ENCODE measurements around the gene ZNF506. TPM values are rescaled to one million over a fixed set of nuclear protein-coding genes. Genes with fewer than 3 reads are reported as not detected.
"Not testable (repeated sequence)": the region's sequence is repeated elsewhere in the genome, so short reads cannot be mapped to it uniquely, and the experiment has no call there.

Gene ZNF506
- total RNA-seq, 1 donor from 2014 or later = 16.4 TPM

GRCh38 chr19:19745496-19746285, 75.9 kb downstream of the ZNF506 start:
- DNase-seq (ENCODE audit: low spot score) = no peak

- no peak for DNase-seq (ENCODE audit: low spot score)
These were observed 76.9 kb downstream of the ZNF506 start for GRCh38 chr19:19744641-19745040.

- not testable (repeated sequence) for DNase-seq (ENCODE audit: low spot score)
These were observed 77.6 kb downstream of the ZNF506 start for GRCh38 chr19:19743921-19744320.

- no peak for DNase-seq (ENCODE audit: low spot score)
These were observed 78.4 kb downstream of the ZNF506 start for GRCh38 chr19:19743176-19743575.

- no peak for DNase-seq (ENCODE audit: low spot score)
These were observed 78.8 kb downstream of the ZNF506 start for GRCh38 chr19:19742773-19743172.

Other genes with a start within 250 kb of the ZNF506 start
- 2.0 TPM for gene PBX4, start 203.1 kb downstream of the ZNF506 start, total RNA-seq
- 5.8 TPM for gene LPAR2, start 193.5 kb downstream of the ZNF506 start, total RNA-seq
- gene GMIP, start 178.1 kb downstream of the ZNF506 start, total RNA-seq = 21.3 TPM
- 38.4 TPM for gene ATP13A1, start 158.1 kb downstream of the ZNF506 start, total RNA-seq
- 7.3 TPM for gene ZNF101, start 152.9 kb downstream of the ZNF506 start, total RNA-seq
- gene ZNF14, start 88.6 kb downstream of the ZNF506 start, total RNA-seq = 3.1 TPM
- gene ZNF253, start 44.1 kb upstream of the ZNF506 start, total RNA-seq = 6.5 TPM
- 3.8 TPM for gene ZNF93, start 79.2 kb upstream of the ZNF506 start, total RNA-seq
- 4.3 TPM for gene ZNF682, start 217.8 kb upstream of the ZNF506 start, total RNA-seq